Activated CD8-positive, alpha-beta memory T cell treated with anti-CD3 and anti-CD28 coated beads, Interleukin-2, amount 50 U/mL, for 4 hours (primary cell): ENCODE data around the gene XYLB.

ENCODE experiments used
- DNase-seq: peaks from one replicate; pipeline ENCODE4 v3.0.0-alpha.2; 2020

XYLB gene

DNA sequence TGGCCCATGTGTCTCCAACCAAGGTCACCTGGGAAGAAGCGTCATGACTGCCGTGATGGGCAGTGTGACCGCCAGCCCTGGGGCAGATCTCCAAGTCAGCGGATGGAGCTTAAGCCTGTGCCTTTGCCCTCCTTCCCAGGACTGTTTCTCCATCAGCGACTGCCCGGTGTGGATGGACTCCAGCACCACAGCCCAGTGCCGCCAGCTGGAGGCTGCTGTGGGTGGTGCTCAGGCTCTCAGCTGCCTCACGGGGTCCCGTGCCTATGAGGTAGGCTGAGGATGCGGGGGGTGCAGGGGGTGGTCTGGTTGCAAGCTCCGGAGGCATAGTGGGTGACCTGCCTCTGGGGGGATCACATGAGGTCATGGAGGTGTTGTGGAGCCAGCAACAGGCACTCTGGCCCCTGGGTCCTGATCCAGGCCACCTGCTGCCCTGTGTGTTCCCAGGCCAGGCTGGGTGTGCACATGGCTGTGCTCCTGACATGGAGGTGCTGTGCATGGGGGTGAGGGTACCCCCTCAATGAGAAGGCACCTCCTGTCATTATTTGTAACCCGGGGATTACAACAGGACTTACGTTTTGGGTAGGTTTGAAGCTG is 19.0 kb downstream of the XYLB start:
- no peak for DNase-seq

DNA sequence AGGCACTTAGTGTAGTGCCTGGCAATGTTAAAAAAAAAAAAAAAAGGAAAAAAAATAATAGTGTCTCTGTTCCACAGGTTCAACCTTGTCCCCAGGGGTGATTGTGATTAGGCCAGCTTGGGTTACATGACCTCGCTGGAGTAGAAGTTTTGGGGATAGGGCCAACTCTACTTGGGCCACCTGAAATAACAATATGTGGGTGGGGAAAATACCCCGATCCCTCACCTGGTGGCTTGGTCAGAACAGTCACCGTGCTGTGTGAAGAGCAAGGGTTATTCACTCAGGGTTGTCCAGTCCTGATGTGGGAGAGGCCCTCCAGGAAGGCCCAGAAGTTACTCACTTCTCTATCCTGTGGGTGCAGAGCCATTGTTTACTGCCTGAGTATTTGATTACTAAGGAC is 19.5 kb downstream of the XYLB start:
- no peak for DNase-seq

DNA sequence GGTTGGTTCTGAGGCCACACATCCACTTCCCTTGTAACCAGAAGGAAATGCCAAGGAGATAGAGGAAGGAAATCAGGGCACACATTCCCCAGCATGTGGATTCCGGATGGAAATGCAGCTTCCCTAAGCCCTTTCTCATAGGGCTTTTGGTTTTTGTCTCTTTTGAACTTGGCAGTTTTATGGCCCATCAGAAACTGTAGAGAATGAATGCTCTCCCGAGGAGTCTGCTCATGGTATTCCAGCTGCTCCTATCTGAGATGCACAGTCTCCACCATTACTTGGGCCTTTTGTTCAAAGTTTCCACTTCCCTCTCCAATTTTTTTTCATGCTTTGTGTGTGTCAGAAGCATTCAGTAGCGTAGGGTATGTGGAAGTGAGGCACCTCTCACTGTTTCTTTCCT is 21.2 kb downstream of the XYLB start:
- DNase-seq = no peak

DNA sequence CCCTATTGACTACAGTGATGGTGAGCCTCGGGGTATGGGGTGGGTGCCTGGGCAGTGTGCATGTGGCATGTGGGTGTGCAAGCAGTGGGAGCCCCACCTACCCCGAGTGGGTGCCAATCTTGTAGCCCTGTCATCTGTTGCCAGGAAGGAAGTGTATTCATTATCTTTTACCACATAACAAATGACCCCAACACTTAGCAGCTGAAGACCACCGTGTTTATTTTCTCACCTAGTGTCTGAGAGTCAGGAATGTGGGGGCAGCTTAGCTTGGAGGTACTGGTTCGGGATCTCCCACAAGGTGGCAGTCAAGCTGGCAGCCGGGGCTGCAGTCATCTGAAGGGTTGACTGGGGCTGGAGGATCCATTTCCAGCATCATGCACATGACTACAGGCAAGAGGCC is 21.7 kb downstream of the XYLB start:
- no peak for DNase-seq

DNA sequence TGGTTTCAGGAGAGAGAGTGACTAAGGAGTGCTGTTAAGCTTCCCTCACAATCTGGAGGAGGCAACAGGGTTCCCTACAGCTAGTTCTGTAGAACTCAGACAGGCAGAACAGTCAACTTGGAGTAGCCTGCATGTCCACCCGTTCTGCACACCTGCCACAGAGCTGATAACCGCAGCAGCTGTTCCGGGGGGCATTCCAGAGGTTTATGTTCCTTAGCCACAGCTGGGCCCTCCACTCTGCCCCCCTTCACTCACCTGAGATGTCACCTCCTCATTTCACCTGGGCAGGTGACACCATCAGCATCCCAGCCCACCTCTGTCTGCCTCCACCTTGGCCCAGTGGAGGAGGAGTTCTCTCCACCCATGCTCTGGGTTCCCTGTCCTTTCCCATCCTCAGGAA is 22.6 kb downstream of the XYLB start:
- no peak for DNase-seq

DNA sequence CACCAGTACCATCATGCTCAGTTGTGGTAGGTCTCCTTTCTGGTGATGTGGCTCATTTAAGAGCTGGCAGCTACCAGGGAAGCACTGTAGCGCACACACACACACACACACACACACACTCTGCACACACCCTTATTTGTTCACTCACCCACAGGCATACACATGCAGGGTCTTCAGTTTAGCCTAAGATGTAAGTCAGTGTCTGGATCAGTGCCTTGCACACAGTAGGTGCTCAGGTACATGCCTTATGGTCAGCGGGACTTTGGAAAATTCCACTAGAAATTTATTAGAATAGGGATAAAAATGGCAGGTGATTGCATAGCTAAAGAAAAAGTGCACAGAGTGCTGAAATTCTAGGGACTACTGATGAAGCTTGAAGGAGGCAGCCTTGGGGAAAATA is 23.6 kb downstream of the XYLB start:
- DNase-seq = no peak

DNA sequence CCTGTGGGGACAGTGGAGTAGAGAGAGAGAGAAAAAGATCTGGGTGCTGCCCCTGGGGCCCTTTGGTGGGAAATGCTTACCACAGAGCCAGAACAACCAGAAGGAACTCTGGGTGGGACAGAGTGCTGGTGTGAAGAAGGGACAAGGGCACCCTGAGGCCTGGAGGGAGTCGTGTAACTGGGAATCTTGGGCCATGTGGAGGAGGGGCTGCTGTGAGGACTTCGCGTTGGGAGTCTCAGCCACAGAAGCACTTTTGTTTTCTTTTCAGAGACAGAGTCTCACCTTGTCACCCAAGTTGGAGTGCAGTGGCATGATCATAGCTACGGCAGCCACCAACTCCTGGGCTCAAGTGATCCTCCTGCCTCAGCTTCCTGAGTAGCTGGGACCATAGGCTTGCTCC is 24.3 kb downstream of the XYLB start:
- no peak for DNase-seq

DNA sequence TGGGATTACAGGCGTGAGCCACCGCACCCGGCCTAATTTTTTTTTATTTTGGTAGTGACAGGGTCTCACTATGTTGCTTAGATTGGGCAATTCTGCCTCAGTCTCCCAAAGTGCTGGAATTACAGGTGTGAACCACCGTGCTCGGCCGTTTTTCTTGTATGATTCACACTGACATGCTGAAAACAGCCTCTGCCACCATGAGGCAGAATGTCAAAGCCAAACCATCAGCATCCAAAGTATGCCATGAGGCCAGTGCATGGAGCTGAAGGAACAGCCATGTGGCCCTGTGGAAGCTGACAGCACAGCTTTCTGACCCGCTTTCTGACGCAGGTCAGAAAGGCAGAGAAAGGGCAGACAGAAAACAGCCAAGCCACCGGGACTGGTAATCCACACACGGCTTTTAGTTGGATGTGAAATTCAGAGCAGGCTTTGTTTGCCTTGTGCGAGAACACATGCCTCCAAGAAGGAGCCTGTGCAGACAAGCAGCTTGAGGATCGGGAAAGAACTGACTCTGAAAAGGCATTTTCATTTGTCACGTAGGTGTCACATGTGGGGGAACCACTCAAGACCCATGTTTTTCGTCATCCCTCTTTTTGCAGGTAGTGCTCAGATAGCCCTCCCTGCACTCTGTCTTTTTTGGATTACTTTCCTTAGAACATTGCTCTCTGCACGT is 25.1 kb downstream of the XYLB start:
- DNase-seq = no peak

DNA sequence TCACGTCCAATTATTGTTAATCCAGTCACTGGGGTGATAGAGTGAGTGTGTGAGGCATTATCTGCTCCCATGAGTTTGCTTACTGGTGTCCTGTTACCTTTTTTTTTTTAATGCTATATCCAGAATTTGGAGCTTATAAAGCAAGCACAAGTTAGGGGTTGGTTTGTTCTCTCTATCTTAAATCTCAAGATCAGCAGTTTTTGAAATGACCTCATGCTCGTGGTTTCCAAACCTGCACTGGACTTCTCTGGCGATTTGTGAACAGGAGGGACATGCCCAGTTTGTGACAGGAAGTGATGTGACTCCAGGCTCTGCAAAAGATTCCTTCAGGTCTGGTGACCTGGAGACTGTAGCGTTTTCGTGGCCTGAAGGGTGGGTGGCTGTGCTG is 25.6 kb downstream of the XYLB start:
- no peak for DNase-seq

DNA sequence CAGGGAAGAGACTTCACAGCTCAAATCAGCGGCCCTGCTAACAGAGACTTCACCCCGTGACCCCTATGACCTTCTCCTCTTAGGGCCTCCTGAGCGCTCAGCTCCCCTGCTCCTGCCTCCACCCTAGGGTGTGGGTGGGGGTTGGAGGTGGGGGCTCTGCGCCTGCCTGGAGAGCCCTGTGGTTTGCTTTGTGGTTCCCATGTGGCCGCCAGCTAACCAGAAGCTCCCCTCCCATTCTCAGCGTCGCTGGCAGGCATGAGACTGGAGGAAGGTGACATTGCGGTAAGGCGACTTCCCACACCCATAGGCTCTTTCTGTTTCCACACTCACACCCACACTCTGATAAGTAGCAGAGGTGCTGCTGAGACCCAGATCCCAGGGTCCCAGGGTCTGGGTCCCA is 27.6 kb downstream of the XYLB start:
- no peak for DNase-seq

DNA sequence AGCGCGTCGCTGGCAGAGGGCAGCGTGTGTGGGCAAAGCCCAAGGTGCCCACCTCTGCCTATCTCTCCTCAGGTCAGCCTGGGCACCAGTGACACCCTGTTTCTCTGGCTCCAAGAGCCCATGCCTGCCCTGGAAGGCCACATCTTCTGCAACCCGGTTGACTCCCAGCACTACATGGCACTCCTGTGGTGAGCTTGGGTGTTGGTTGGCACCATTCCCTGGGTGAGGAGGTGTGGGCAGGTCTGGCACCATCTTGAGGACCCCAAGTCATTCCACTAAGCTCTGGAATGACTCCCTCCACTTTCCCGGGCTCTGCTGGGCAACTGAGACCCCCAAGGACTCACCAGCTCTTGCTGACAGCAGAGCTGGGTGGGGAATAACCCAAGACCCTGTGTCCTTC is 28.5 kb downstream of the XYLB start:
- no peak for DNase-seq

DNA sequence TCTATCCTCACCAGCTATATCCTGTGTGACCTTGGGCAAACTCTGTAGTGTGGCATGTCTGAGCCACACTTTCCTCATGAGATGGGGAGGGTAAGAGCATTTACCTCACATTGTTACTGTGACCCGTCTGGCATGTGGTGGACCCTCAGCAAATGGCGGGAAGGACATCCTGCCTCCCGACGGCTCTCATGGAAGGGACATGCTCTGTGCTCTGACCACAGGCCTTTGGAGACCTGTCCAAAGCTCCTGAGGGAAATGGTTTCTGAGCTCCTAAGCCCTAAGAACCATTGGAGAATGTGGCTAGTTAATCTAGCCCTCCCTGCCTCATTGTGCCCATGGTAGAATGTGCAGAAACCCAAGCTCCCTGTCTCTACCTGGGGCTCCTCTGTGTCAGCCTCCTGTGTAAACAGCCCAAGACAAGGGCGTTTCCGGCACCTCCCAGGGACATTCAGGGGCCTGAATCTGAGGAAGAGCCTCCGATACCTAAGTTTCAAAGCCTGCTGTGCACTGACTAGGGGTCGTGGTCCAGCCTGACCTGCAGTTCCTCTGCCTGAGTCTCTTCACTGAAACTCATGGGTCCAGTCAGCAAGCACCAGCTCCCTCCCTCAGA is 29.0 kb downstream of the XYLB start:
- no peak for DNase-seq

DNA sequence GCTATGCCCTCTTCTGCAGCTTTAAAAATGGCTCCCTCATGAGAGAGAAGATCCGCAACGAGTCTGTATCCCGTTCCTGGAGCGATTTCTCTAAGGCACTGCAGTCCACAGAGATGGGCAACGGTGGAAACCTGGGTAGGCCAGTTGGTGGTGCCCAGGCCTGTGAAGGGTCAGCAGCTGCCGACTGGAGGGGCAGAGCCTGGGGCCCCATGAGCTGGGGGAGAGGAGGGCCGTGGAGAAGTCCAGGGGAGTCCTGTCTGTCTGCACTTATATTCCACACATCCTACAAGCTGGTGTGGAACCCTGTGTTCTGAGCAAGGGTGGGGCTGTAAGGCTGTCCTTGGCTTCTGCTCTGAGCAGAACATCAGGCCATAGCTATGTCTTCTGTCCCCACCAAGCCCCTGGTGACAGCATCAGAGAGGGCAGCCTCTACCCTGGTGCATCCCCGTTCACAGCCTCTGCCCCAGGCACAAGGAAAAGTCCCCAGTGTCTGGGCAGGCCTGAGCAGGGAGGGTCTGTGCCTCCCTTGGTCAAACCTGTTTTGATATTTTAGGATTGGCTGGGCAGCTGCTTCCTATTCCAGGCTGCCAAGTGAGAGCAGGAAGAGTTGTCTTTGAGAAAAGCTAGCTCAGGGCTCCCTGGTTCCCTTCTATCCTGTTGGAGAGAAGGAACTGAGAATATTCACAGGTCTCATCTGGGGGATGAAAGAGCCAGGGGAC is 29.7 kb downstream of the XYLB start:
- no peak for DNase-seq

DNA sequence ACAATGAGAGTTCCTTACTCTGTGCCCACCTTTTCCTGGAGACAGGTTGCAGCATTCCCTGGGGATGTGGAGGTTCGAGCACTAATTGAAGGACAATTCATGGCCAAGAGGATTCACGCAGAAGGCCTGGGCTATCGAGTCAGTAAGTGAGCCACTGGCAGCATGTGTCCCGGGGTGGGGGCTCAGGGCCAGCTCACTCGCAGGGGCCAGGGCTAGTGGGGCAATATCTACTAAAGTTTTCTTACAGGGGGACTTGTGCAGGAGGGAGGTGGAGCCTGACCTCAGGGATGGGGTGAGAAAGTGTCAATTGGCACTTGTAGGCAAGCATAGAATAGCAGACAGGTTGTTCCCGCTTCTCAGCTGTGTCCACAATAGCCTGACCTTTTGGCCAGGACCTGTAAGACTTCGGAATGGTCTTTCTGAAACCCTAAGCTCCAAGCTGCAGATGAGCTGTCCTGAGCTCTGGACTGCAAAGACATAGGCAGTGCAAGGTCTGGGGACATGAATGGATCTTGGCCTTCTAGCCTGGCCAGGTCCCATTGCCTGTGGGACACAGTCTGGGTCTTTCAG is 32.7 kb downstream of the XYLB start:
- DNase-seq = no peak

DNA sequence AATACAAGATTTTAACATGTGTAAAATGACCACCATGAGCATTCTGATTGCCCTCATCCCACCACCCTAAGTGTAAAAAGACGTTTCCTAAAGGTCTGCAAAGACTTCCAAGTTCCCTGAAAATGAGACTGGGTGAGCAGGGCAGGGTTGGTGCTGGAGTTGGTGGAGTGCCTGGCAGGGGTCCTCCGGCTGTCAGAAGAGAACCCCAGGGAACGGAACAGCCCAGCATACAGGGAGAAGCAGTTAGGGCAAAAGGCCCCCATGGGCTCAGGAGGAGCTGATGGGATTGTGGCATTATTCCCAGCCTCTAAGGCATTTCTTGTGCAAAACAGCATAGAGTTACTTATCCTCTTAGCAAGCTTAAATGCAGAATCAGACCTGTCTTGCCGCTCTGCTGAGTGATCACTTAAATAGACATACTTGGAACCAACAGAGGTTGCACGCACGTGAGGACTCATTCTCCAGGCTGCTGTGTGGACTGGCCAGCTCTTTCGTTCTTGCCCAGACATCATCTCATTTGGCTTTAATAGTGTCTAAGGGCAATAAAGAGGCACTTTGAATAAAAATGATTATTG is 36.0 kb downstream of the XYLB start:
- DNase-seq = no peak

DNA sequence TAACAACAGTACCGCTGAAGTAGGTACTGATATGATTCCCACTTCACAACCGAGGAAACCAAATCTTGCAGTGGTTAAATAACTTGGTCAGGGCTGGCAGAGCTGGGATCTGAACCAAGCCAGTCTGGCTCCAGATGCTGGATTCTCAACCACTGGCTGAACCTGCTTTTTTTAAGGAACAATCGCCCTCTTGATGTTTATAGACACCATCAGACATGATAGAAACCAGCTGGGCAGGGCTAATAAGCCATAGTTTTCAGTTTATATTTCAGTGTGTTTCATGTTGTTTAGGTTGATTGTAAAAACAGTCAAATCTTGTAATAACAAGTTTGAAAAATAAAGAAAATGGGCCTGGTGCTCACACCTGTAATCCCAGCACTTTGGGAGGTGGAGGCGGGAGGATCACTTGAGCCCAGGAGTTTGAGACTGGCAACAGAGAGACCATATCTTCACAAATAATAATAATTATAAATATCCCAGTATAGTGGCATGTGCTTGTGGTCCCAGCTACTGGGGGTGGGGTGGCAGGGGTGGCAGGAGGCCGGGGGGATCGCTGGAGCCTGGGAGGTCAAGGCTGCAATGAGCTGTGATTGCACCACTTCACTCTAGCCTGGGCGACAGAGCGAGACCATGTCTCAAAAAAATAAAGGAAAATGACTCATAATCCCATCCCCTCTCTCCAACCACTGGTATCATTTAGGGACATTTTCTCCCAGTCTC is 36.7 kb downstream of the XYLB start:
- no peak for DNase-seq

DNA sequence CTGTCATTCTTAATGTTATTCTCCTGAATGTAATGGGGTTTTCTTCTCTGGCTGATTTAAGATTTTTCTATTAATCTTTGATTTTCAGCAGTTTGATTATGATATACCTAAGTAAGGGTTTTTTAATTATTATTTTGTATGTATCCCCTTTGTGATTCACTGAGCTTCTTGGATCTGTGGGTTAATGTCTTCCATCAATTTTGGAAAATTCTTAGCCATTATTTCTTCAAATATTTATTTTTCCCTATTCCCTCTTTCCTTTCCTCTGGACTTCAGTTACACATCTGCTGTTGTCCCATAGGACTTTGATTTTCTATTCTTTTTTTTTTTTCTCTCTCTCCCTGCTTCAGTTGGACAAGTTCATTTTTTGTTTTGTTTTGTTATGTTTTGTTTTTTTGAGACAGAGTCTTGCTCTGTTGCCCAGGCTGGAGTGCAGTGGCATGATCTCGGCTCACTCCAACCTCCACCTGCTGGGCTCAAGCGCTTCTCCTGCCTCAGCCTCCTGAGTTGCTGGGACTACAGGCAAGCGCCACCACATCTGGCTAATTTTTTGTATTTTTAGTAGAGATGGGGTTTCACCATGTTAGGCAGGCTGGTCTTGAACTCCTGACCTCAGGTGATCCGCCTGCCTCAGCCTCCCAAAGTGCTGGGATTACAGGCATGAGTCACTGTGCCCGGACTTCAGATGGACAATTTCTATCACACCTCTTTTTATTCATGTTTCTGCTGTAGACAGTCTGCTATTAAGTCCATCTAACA is 40.6 kb downstream of the XYLB start:
- DNase-seq = no peak

DNA sequence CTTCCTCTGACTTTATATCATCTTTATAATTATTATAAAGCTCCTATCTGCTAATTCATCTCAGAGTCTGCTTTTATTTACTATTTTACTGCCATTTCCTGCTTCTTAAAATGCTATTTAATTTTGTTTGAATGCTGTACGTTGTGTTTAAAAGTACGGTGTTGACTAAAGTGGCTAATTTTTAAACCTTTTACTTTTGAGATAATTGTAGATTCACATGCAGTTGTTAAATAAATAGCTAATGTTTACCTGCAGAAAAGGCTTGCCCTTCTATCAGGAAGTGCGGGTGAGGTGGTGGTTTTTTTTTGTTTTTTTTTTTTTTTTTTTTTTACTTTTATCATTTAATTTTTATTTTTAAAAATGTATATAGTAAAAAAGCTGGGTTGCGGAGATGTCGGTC is 41.3 kb downstream of the XYLB start:
- DNase-seq = no peak

DNA sequence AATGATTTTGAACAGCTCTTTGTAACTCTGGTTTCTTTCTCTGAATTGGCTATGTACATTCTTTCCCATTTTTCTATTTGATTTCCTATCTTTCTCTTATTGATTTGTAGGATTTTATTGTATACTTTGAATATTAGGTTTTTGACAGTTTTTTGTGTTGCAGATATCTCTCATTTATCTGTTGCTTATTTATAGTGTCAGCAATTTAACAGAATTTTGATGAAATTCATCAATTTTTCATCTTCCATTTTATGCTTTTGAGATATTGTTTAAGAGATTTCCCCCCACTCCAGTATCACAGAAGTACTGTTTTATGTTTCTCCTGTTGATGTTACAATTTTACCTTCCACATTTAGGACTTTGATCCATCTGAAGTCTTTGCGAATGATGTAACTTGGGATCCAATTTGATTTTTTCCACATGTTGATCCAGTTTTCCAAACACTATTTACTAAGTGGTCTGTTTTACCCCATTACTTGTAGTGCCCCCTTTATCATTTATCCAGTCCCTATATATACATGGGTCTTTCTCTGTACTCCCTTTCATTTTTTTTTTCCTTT is 46.1 kb downstream of the XYLB start:
- DNase-seq = no peak

DNA sequence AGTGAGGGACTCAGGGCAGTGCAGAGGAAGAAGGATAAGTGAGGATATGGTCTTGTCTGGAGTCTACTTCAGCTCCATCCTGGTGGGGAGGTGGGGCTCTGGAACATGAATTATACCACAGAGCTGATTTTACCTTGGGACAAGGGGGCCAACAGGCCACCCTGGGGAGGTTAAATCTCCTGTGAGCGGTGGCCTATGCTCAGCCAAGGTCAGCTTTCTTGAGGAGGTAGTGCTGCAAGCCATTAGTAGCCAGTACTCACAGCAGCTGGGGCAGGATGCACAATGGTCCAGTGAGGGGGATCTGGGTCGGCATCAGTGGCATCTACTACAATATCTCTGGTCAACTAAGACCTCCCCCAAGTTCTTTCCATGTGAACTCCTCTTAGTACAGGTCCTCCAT is 49.7 kb downstream of the XYLB start:
- DNase-seq = no peak

DNA sequence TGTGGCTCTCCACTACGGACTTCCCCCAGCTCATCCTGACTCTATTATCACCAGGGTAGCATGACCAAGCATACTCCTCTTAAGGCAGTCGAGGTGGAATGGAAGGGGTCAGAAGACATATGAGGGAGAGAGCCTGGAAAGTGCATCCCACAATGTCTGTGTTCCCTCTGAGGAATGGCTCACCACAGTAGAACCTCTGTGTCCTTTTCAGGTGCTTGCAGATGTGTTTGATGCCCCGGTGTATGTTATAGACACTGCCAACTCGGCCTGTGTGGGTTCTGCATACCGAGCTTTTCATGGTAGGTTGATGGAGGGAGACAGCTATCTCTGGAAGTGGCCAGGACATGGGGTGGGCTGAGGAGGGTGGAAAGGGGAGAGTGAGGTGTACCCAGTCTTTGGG is 50.3 kb downstream of the XYLB start:
- DNase-seq = no peak

DNA sequence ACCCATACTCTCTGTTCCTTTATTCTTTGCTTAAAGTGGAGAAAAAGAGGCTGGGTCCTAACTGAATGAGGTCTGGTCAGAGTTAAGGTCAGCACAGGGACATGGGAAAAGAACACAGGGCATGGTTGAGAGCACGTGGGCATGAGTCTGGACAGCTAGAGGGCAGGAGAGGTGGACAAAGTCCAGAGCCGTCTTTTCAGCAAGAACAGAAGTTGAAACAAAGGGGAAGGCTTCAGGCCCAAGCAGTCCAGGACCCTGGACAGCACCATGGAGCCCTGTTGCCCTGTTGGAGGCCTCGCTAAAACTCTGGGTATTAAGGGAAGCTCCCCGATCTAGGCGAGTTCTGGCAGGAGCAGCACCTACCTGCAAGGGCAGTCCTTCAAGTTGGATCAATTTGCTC is 50.7 kb downstream of the XYLB start:
- no peak for DNase-seq
